ENCODE measurements around the gene SEMA6A.
A peak's percentile ranks its signal among the peaks of the same experiment; 100 is the strongest.

SEMA6A gene

GRCh38 chr5:116577064-116577788, 2.6 kb upstream of the SEMA6A start:
- Histone ChIP-seq H3K4me3 (IDR thresholded peaks at IDR 0.05; ENCODE audit: insufficient read depth, low read depth, low read length) (no peak overlapping the region), H3K36me3 (ENCODE audit: insufficient read depth) (no peaks in the 10 kb centered on the region), H3K27ac (peak overlapping the region; percentile 46; the same call in 1 of the 2 replicates), H2AFZ (ENCODE audit: low read depth) (peak overlapping the region; percentile 80), H3K4me1 (ENCODE audit: low read depth, poor library complexity, severe bottlenecking) (peaks cover 24% of the 10 kb centered on the region), H3K4me2 (peak overlapping the region; percentile 47), H3K79me2 (ENCODE audit: insufficient read depth, low read depth) (no peaks in the 10 kb centered on the region), H4K20me1 (ENCODE audit: insufficient read depth) (no peaks in the 10 kb centered on the region), H3K9ac (no peak overlapping the region; the same call in 1 of the 2 replicates), H3K27me3 (ENCODE audit: insufficient read depth, low read depth) (0 out of 2 replicates have a peak, but pooled peaks cover 8% of the 10 kb centered on the region)
- TF ChIP-seq, protein P1, sequence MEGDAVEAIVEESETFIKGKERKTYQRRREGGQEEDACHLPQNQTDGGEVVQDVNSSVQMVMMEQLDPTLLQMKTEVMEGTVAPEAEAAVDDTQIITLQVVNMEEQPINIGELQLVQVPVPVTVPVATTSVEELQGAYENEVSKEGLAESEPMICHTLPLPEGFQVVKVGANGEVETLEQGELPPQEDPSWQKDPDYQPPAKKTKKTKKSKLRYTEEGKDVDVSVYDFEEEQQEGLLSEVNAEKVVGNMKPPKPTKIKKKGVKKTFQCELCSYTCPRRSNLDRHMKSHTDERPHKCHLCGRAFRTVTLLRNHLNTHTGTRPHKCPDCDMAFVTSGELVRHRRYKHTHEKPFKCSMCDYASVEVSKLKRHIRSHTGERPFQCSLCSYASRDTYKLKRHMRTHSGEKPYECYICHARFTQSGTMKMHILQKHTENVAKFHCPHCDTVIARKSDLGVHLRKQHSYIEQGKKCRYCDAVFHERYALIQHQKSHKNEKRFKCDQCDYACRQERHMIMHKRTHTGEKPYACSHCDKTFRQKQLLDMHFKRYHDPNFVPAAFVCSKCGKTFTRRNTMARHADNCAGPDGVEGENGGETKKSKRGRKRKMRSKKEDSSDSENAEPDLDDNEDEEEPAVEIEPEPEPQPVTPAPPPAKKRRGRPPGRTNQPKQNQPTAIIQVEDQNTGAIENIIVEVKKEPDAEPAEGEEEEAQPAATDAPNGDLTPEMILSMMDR (conservative IDR thresholded peaks at IDR 0.05; ENCODE audit: low read depth, low read length), result no peak

DNA sequence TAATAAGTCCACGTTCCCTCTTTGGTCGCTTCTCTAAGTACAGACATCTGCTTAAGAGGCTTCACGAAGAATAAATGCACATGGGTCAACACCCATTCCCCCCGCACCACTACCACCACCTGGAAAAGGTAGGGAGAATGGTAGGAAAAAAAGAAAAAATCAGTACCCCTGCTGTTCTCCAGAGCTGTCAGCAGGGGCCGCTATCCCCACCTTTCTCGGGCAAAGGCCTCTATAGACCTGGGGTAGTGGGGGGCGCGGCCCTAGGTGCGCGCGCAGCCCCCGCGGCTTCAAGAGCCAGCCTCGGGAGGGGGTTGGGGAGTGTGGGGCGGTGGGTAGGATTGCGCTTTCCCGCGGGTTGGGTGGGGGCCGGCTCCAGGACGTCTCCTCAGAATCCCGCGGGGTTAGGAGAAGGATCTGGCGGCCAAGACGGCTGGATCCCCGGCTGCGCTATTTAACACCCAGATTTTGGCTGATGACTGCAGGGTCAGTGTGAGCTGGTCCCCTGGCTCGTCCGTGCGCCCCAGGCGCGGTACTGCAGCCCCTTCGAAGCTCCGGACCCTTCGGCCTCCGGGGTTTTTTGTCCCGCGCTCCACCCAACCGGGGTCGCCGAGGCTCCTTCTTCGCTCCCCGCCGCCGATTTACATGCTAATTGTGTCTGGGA, 1.6 kb upstream of the SEMA6A start:
- no peaks in the 10 kb centered on the region for H3K79me2 ChIP-seq (ENCODE audit: insufficient read depth, low read depth)
- H3K4me2 ChIP-seq, result peak overlapping the region; percentile 47
- H4K20me1 ChIP-seq (ENCODE audit: insufficient read depth), result no peaks in the 10 kb centered on the region
- H3K27ac ChIP-seq, result peak overlapping the region; percentile 46
- no peaks in the 10 kb centered on the region for H3K36me3 ChIP-seq (ENCODE audit: insufficient read depth)
- H3K27me3 ChIP-seq (ENCODE audit: insufficient read depth, low read depth), result 0 out of 2 replicates have a peak, but pooled peaks cover 8% of the 10 kb centered on the region
- TF ChIP-seq, protein P1 (conservative IDR thresholded peaks at IDR 0.05; ENCODE audit: low read depth, low read length), result peak; percentile 88
- peaks cover 24% of the 10 kb centered on the region for H3K4me1 ChIP-seq (ENCODE audit: low read depth, poor library complexity, severe bottlenecking)
- peak overlapping the region; percentile 80 for H2AFZ ChIP-seq (ENCODE audit: low read depth)
- no peak overlapping the region for H3K4me3 ChIP-seq (IDR thresholded peaks at IDR 0.05; ENCODE audit: insufficient read depth, low read depth, low read length)
- peak overlapping the region; percentile 51; the same call in 1 of the 2 replicates for H3K9ac ChIP-seq

- 0 out of 2 replicates have a peak, but pooled peaks cover 8% of the 10 kb centered on the region for H3K27me3 ChIP-seq (ENCODE audit: insufficient read depth, low read depth)
These were observed 866 bp upstream of the SEMA6A start for GRCh38 chr5:116575326-116576052.

More at GRCh38 chr5:116575326-116576052, 866 bp upstream of the SEMA6A start:
- Histone ChIP-seq H3K4me2 (peak overlapping the region; percentile 47), H3K4me3 (IDR thresholded peaks at IDR 0.05; ENCODE audit: insufficient read depth, low read depth, low read length) (no peak overlapping the region), H3K79me2 (ENCODE audit: insufficient read depth, low read depth) (no peaks in the 10 kb centered on the region), H3K4me1 (ENCODE audit: low read depth, poor library complexity, severe bottlenecking) (peaks cover 24% of the 10 kb centered on the region), H3K9ac (peak overlapping the region; percentile 35; the same call in 1 of the 2 replicates), H3K27ac (no peak overlapping the region), H3K36me3 (ENCODE audit: insufficient read depth) (no peaks in the 10 kb centered on the region), H2AFZ (ENCODE audit: low read depth) (peak overlapping the region; percentile 80), H4K20me1 (ENCODE audit: insufficient read depth) (no peaks in the 10 kb centered on the region)
- TF ChIP-seq, protein P1 (conservative IDR thresholded peaks at IDR 0.05; ENCODE audit: low read depth, low read length), result no peak

All from KMS-11 (cell line).